H1 (cell line): ENCODE results near the gene CFHR5.
"Not testable (repeated sequence)": the region's sequence is repeated elsewhere in the genome, so short reads cannot be mapped to it uniquely, and the experiment has no call there.

ENCODE experiments used
- JUN ChIP-seq: IDR thresholded peaks from 2 replicates; pipeline ENCODE4 v1.6.1; 2011; ENCODE audit warnings: low read depth, mild to moderate bottlenecking, improper control_type of control experiment, low read length
- POLR2A ChIP-seq, 2 experiments: IDR thresholded peaks; 1 replicate in 1 of 2; 2 replicates in 1 of 2; pipeline ENCODE4 v1.6.1; 2011; ENCODE audit warnings: low read depth in 2 of 2, low read length in 2 of 2, mild to moderate bottlenecking in 2 of 2; ENCODE audit errors: control extremely low read depth in 1 of 2
- RAD21 ChIP-seq, 2 experiments: IDR thresholded peaks in 1 of 2; conservative IDR thresholded peaks in 1 of 2; 2 replicates each; pipeline ENCODE4 v1.6.1; 2011; ENCODE audit warnings: low read depth in 2 of 2, low read length in 2 of 2, improper control_type of control experiment in 1 of 2, inconsistent platforms in 1 of 2, mild to moderate bottlenecking in 1 of 2, moderate library complexity in 1 of 2

GRCh38 chr1:196991919-196992651, 14.7 kb downstream of the CFHR5 start:
- not testable (repeated sequence) for TF ChIP-seq RAD21 (IDR thresholded peaks at IDR 0.05 in 1 of 2, conservative IDR thresholded peaks at IDR 0.05 in 1 of 2; ENCODE audit: low read depth in 2 of 2, low read length in 2 of 2); JUN; POLR2A (IDR thresholded peaks at IDR 0.05; ENCODE audit: control extremely low read depth in 1 of 2, low read depth in 2 of 2, low read length in 2 of 2)
